NCI-H82 treated with DMSO at 0.1 percent for 48 hours (cell line): ENCODE data around the gene MAGI1.

Source experiments
- DNase-seq: peaks from one replicate; lab custom pipeline; 2025; ENCODE audit not compliant: unreplicated experiment; lab: John Stamatoyannopoulos, UW

Gene MAGI1

DNA sequence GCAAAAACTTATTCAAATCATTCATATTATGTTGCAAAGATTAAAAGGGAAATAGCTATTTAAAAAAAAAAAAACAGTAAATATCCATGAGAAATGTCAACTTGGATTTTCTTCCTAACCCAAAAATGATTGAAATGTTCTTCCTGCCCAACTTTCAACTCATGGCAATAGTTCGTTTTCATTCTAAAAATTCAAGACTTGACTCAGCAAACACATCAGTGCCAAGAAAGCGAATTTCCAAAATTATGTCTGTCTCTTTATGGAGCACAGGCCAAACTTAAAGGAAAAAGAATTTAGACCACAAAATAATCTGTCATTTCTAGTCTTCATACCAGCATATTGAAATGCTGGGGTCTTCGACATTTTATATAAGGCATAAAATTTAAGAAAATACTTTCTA, 63.7 kb downstream of the MAGI1 start:
- no peak for DNase-seq

DNA sequence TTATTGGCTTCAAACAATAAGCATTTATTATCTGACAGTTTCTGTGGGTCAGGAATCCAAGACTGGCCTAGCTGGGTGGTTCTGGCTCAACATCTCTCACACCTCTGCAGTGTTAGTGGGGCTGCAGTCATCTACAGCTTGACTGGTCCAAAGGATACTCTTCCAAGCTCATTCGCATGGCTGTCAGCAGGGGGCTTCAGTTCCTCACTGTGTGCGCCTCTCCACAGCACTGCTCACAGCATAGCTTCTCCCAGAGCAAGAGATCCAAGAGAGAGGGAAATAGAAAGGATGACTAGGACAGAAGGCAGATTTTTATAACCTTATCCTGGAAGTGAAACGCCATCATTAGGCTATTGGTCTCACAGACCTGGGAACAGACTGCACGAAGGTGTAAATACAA, 64.2 kb downstream of the MAGI1 start:
- DNase-seq: no peak

- no peak for DNase-seq
Measured at GRCh38 chr3:65972765-65973164, 66.0 kb downstream of the MAGI1 start.

- no peak for DNase-seq
Measured at GRCh38 chr3:65971293-65972252, 67.1 kb downstream of the MAGI1 start.

DNA sequence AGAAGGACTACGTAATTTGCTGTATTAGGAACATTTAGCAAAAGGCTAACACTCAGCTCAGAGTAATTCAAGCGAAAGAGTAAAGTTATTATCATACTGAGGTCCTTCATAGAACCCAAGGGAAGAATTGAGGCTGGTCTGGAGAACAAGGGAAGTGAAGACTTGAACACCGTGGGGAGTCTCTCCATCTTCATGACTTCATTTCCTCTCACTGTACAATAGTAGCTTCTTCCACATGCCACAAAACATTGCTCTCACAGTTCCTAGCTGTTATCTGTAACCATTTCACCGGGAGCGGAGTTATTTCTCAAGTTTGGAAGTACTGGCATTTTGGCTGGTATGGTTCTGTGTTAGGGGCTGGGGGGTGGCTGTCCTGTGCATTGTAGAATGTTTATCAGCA, 69.7 kb downstream of the MAGI1 start:
- DNase-seq: no peak

DNA sequence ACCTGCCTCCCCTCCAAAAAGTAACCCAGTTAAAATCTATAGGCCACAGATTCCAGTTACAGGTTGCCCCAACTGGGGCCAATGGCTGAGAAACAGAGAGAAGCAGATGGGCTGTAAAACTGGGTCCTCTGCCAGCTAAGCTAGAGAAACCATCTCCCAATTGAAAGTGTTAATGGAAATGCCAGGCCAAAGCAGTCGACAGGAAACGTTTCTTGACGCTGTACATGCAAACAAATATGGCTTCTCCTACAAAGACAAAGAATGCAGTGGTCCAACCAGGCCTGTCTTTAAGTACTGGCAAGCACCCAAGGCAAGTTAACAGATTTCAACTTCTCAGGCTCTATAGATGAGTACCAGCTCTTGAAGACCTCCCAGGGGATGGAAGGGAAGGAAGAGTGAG, 71.3 kb downstream of the MAGI1 start:
- no peak for DNase-seq

DNA sequence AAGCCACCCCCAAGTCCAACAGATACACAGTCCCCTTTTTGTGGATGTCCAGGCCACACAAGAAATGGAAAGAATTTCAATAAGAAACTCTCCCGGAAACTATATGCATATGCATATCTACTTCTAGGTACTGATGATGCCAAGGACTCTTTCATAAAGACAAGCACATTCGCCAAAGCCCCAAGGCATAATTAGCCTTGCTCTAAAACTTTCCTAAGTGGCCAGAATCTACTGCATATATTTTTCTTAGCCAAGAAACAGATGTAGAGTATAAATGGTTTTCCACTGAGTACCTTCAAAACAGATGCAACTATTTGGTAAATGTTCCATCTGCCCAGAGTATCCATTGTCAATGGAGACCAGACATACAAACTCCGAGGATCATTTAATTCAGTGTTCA, 73.9 kb downstream of the MAGI1 start:
- no peak for DNase-seq

GRCh38 chr3:65963787-65964677, 74.7 kb downstream of the MAGI1 start:
- no peak for DNase-seq

DNA sequence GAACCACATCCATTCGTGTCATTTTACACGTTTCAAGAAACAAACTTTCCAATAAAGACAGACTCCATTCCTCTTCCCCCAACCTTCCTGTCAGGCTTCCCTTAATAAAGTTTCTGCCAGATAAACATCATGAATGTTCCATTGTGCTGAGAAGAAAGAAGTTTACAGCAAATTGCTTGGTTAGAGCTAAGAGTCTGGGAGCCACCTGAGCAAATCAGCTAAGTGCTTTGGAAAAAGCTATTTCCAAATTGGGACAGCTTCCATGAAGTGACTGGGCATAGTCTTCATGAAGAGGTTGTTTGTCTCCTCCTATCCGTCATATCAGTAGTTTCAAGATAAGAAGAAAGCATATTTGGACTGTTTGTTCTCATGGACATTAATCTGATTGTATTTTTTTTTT, 77.0 kb downstream of the MAGI1 start:
- DNase-seq: no peak

DNA sequence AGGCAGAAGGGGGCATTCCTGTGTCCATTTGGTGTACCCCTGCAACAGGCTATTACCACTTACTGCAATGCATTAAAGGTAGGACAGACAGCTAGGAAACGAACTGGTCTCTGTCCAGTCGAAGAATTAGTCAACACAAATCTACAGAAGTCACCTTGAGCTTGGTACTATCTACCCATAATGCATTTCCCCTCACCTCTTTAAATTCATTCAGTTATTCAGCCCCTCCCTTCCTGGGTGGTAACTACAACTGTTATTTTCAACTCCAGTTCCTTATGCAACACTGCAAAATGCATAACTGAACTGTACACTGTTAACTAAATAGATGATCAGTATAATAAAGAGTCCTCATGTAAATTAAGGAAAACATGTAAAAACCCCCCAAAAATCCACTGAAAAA, 77.6 kb downstream of the MAGI1 start:
- no peak for DNase-seq

DNA sequence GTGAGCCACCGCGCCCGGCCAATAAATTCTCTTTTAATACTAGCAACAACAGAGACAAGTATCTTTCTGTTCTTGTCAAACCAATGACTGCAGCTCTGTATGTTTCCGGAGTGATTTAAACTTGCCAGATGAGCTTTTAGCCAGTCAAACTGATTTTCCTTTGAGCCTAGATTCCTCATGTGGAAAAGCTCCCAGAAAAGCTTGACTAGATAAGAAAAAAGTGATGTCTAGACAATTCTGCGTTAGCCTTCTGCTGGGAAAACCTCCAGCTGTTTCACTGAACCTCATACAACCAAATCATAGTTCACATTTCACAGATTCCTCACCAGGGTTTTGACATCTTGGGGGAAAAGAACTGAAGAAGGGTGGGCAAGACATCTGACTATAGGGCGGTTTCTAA, 78.6 kb downstream of the MAGI1 start:
- no peak for DNase-seq

GRCh38 chr3:65958216-65958615, 80.5 kb downstream of the MAGI1 start:
- no peak for DNase-seq

DNA sequence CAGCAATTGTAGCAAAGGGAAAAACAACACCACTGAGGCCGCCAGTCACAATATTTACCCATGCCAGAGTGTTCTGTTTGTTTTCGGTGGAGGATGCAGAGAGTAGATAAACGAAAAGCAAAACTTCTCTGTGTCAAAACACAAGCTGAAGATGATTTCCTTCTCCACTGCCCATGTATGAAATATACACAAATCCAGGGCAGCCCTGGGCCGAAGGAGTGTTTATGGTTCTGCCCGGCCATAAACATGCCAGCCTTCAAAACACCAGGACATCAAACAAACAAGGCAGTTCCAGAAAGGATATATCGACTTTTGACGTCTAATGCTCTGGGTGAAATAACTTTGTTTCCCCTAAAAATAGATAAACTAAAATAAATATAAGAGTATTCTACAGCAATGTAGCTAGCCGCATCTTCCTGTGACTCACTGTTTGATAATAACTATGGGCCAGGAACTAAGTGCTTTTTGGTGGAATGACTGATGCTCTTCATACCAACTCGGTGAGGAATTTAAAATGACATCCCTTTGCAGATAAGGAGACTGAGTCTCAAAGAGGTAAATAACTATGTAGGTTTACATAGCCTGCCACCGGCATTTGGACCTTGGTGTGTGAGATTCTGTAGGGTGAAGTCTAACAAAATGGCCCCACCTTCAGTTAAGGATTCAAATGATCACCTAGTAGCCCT, 82.8 kb downstream of the MAGI1 start:
- no peak for DNase-seq

DNA sequence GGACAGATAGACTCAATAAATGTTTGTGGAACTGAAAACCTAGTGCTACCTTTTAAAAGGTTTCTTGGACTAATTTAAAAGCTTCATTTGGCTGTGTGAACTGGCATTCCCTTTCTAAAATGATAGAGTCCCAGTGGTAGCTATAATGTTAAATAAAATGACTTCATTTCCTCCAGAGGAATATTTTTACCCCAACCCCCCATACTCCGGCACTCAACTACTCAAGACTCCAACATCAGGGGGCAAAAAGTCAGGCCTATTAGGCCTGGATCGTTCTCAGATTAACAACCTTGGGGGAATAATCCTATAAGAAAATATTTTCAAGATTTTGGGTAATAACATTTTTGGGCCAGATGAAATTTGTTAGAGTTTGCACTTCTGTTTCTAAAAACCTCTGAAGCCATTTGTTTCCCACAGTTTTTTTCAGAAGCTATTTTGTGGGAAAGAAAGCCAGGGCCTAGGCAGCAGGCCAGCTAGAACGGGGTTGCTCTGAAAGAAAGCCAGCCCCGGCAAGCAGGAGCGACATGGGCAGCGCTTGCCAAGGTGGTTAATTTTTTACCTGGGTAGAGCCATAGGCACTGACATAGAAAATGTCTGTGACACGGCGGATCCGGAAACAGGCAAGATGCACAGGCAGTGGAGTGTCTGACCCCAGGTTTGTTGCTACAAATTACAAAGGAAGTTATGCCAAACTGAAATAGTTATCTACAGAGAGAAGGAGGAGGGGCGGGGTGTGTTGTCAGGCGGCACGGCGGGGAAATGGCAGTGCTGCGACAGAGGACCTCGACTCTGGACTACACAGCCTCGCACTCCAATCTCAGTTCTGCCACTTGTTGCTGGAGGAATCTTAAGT, 84.6 kb downstream of the MAGI1 start:
- no peak for DNase-seq

- DNase-seq: no peak
Measured at GRCh38 chr3:65953301-65953812, 85.4 kb downstream of the MAGI1 start.

DNA sequence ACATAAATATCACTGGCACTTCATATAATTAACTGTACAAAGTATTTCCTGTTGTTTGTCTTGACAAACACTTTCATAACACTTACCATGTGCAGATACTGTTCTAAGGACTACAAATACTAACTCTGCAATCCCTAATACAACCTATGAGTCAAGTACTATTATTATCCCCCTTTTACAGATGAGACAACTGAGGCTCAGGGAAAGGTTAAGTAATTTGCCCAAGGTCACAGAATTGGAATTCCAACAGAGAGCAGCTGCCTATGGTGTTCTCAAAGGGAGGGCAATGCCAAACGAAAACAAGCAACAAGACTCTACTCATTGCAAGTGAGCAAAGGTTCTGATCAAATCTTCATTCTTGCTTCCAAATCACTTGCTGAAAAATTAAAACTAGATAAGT, 85.9 kb downstream of the MAGI1 start:
- no peak for DNase-seq

GRCh38 chr3:65951836-65952505, 86.7 kb downstream of the MAGI1 start:
- DNase-seq: no peak

GRCh38 chr3:65950340-65951326, 88.1 kb downstream of the MAGI1 start:
- no peak for DNase-seq
